HEK293 (cell line): ENCODE data around the gene CA10.
A peak's percentile ranks its signal among the peaks of the same experiment; 100 is the strongest.

Source experiments
- CTCF ChIA-PET: fragments of 350-600 bp; formaldehyde crosslinking; extraction: SDS; loops from one replicate; lab custom pipeline; 2021; ENCODE audit warnings: antibody characterized with exemption; lab: Yijun Ruan, JAX
- POLR2A ChIA-PET: fragments of 300-600 bp; formaldehyde crosslinking; extraction: SDS; loops from one replicate; lab custom pipeline; 2020; ENCODE audit warnings: antibody characterized with exemption, inconsistent platforms; lab: Yijun Ruan, JAX
- H3K27ac ChIP-seq: fragments of 200-500 bp; sonication (Bioruptor generic); 2 replicates; pipeline ENCODE4 v1.5.1; 2014; ENCODE audit warnings: low read depth, low read length, control low read depth, inconsistent platforms; ENCODE audit errors: extremely low read depth
- H3K36me3 ChIP-seq, 2 experiments: fragments of 200-500 bp in 1 of 2; sonication (Bioruptor generic) in 1 of 2; 1 replicate in 1 of 2; 2 replicates in 1 of 2; pipeline ENCODE4 v1.5.1; 2014 to 2017; ENCODE audit warnings: inconsistent platforms in 2 of 2, low read length in 2 of 2; ENCODE audit not compliant: control insufficient read depth in 2 of 2, insufficient read depth in 1 of 2
- H3K4me1 ChIP-seq: fragments of 200-500 bp; sonication (Bioruptor generic); 2 replicates; pipeline ENCODE4 v1.5.1; 2014; ENCODE audit warnings: mild to moderate bottlenecking, low read length, inconsistent platforms; ENCODE audit not compliant: control insufficient read depth, insufficient read depth
- H3K4me3 ChIP-seq: 2 replicates; pipeline ENCODE4 v1.5.1; 2011; ENCODE audit warnings: low read depth, mild to moderate bottlenecking, control low read depth, low read length, moderate library complexity
- H3K9me3 ChIP-seq: fragments of 200-500 bp; sonication (Bioruptor generic); 2 replicates; pipeline ENCODE4 v1.5.1; 2014; ENCODE audit warnings: low read depth, low read length, inconsistent platforms; ENCODE audit not compliant: control insufficient read depth, insufficient read depth
- KLF10 ChIP-seq: fragments of 450-650 bp; IDR thresholded peaks from 2 replicates; pipeline ENCODE4 v1.5.1; 2018; ENCODE audit warnings: missing biosample characterization, mild to moderate bottlenecking, missing genetic modification characterization
- KLF16 ChIP-seq: fragments of 450-650 bp; formaldehyde crosslinking; IDR thresholded peaks from 2 replicates; pipeline ENCODE4 v1.5.1; 2017; ENCODE audit warnings: missing biosample characterization, missing genetic modification characterization
- ZBTB1 ChIP-seq: fragments of 450-650 bp; formaldehyde crosslinking; IDR thresholded peaks from 2 replicates; pipeline ENCODE4 v1.5.1; 2016; ENCODE audit warnings: missing biosample characterization, missing genetic modification characterization
- ZBTB8A ChIP-seq: fragments of 450-650 bp; formaldehyde crosslinking; IDR thresholded peaks from 2 replicates; pipeline ENCODE4 v1.5.1; 2016; ENCODE audit warnings: missing biosample characterization, missing genetic modification characterization
- ZFP37 ChIP-seq: fragments of 450-650 bp; formaldehyde crosslinking; IDR thresholded peaks from 2 replicates; pipeline ENCODE4 v1.5.1; 2016; ENCODE audit warnings: missing biosample characterization, missing genetic modification characterization
- ZNF10 ChIP-seq: fragments of 450-650 bp; formaldehyde crosslinking; IDR thresholded peaks from 2 replicates; pipeline ENCODE4 v1.5.1; 2017; ENCODE audit warnings: missing biosample characterization, missing genetic modification characterization
- ZNF146 ChIP-seq: fragments of 450-650 bp; formaldehyde crosslinking; IDR thresholded peaks from 2 replicates; pipeline ENCODE4 v1.5.1; 2016; ENCODE audit warnings: missing biosample characterization, missing genetic modification characterization
- ZNF221 ChIP-seq: fragments of 450-650 bp; formaldehyde crosslinking; IDR thresholded peaks from 2 replicates; pipeline ENCODE4 v1.5.1; 2017; ENCODE audit warnings: missing biosample characterization, missing genetic modification characterization, borderline replicate concordance
- ZNF239 ChIP-seq: fragments of 450-650 bp; formaldehyde crosslinking; IDR thresholded peaks from 2 replicates; pipeline ENCODE4 v1.5.1; 2016; ENCODE audit warnings: missing biosample characterization, missing genetic modification characterization
- ZNF280C ChIP-seq: fragments of 450-650 bp; formaldehyde crosslinking; IDR thresholded peaks from 2 replicates; pipeline ENCODE4 v1.5.1; 2016; ENCODE audit warnings: missing biosample characterization, missing genetic modification characterization
- ZNF311 ChIP-seq: fragments of 450-650 bp; formaldehyde crosslinking; IDR thresholded peaks from 2 replicates; pipeline ENCODE4 v1.5.1; 2017; ENCODE audit warnings: missing biosample characterization, missing genetic modification characterization, borderline replicate concordance
- ZNF335 ChIP-seq: fragments of 450-650 bp; formaldehyde crosslinking; conservative IDR thresholded peaks from 2 replicates; pipeline ENCODE4 v1.5.1; 2016; ENCODE audit warnings: missing biosample characterization, missing genetic modification characterization
- ZNF366 ChIP-seq: fragments of 450-650 bp; formaldehyde crosslinking; conservative IDR thresholded peaks from 2 replicates; pipeline ENCODE4 v1.5.1; 2016; ENCODE audit warnings: missing biosample characterization, missing genetic modification characterization
- ZNF514 ChIP-seq: fragments of 450-650 bp; formaldehyde crosslinking; IDR thresholded peaks from 2 replicates; pipeline ENCODE4 v1.5.1; 2016; ENCODE audit warnings: missing biosample characterization, missing genetic modification characterization
- ZNF600 ChIP-seq: fragments of 450-650 bp; formaldehyde crosslinking; IDR thresholded peaks from 2 replicates; pipeline ENCODE4 v1.5.1; 2016; ENCODE audit warnings: missing biosample characterization, missing genetic modification characterization
- ZNF629 ChIP-seq: fragments of 450-650 bp; formaldehyde crosslinking; IDR thresholded peaks from 2 replicates; pipeline ENCODE4 v1.5.1; 2017; ENCODE audit warnings: missing biosample characterization, missing genetic modification characterization
- ZNF645 ChIP-seq: fragments of 450-650 bp; formaldehyde crosslinking; IDR thresholded peaks from 2 replicates; pipeline ENCODE4; 2016; ENCODE audit warnings: missing biosample characterization, missing genetic modification characterization
- ZNF791 ChIP-seq: fragments of 450-650 bp; formaldehyde crosslinking; IDR thresholded peaks from 2 replicates; pipeline ENCODE4 v1.5.1; 2016; ENCODE audit warnings: missing biosample characterization, missing genetic modification characterization
- ZNF830 ChIP-seq: fragments of 450-650 bp; IDR thresholded peaks from 2 replicates; pipeline ENCODE4 v1.5.0; 2018; ENCODE audit warnings: missing biosample characterization, missing genetic modification characterization, low read depth, mild to moderate bottlenecking, moderate library complexity
- TF ChIP-seq, protein P1 (sequence below): fragments of 450-650 bp; formaldehyde crosslinking; IDR thresholded peaks from 2 replicates; pipeline ENCODE4 v1.5.1; 2016; ENCODE audit warnings: missing biosample characterization, missing genetic modification characterization
- TF ChIP-seq, protein P2 (sequence below): fragments of 450-650 bp; formaldehyde crosslinking; IDR thresholded peaks from 2 replicates; pipeline ENCODE4 v1.5.1; 2016; ENCODE audit warnings: missing biosample characterization, missing genetic modification characterization

Gene CA10

DNA sequence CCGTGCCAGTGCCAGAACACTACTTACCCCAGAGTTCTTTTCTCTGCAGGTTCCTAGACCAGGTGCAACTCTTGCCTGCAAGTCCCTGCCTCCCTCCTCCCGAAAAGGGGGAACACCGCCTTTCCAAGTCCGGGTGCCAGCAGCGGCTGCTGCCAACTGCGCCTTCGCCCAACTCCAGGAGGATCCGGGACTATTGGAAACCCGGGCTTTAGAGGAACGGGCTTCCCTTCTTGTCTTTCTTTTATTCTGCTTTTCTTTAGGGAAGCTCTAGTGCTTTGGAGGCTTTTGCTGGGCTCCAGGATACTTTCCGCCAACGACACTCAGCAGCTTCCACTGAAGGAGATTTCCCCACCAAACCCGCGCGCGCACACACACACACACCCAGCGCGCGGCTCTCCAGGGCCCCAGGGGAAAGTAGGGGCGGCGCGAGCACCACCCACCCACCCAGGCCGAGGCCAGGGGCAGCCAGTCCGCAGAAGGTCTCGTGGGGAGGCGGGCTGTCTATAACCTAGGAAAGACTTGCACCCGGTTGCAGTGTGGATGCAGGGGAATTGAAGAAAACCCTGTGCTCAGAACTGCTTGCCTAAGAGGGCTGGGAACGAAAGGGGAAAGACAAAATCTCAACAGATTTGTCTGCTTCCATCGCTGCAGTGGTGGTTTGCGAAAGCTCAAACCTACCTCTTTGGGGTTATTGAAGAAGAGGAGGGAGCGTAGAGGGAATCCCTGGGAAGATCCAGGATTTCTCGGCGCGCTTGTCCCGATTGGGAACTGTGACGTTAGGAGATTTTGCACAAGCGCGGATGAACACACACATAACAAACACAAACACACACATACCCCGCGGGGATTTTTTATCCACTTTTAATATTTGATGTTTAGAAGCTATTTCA lies 977 bp upstream of the CA10 start:
- ChIA-PET CTCF (interaction anchor here (0.5 kb wide), 1 partner anchor 1038 kb away, joined by 4 read pairs; no protein-coding TSS in a partner anchor), POLR2A (no interaction called here)
- no peak overlapping the region for H3K4me3 ChIP-seq
- H3K36me3 ChIP-seq = no peaks in the 10 kb centered on the region
- no peaks in the 10 kb centered on the region for H3K4me1 ChIP-seq
- TF ChIP-seq ZNF221 (tag by site-specific recombination) = no peak
- TF ChIP-seq ZNF600 (tag by site-specific recombination) = no peak
- TF ChIP-seq ZBTB8A (tag by site-specific recombination) = no peak
- no peak for TF ChIP-seq ZNF10
- TF ChIP-seq, protein P1, sequence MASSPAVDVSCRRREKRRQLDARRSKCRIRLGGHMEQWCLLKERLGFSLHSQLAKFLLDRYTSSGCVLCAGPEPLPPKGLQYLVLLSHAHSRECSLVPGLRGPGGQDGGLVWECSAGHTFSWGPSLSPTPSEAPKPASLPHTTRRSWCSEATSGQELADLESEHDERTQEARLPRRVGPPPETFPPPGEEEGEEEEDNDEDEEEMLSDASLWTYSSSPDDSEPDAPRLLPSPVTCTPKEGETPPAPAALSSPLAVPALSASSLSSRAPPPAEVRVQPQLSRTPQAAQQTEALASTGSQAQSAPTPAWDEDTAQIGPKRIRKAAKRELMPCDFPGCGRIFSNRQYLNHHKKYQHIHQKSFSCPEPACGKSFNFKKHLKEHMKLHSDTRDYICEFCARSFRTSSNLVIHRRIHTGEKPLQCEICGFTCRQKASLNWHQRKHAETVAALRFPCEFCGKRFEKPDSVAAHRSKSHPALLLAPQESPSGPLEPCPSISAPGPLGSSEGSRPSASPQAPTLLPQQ = no peak
- no peak for TF ChIP-seq ZNF514 (tag by site-specific recombination)
- no peak for TF ChIP-seq ZNF645 (tag by site-specific recombination)
- TF ChIP-seq ZNF239 (tag by site-specific recombination) = no peak
- no peak for TF ChIP-seq KLF10 (tag by site-specific recombination)
- TF ChIP-seq ZNF311 (tag by site-specific recombination) = no peak
- TF ChIP-seq, protein P2, sequence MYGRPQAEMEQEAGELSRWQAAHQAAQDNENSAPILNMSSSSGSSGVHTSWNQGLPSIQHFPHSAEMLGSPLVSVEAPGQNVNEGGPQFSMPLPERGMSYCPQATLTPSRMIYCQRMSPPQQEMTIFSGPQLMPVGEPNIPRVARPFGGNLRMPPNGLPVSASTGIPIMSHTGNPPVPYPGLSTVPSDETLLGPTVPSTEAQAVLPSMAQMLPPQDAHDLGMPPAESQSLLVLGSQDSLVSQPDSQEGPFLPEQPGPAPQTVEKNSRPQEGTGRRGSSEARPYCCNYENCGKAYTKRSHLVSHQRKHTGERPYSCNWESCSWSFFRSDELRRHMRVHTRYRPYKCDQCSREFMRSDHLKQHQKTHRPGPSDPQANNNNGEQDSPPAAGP (tag by site-specific recombination) = no peak
- no peak for TF ChIP-seq ZFP37
- no peak for TF ChIP-seq ZNF335
- TF ChIP-seq ZNF280C (tag by site-specific recombination) = no peak
- TF ChIP-seq, all 188 proteins: peak for 0
- Histone ChIP-seq H3K9me3 (no peaks in the 10 kb centered on the region), H3K27ac (no peak overlapping the region)

DNA sequence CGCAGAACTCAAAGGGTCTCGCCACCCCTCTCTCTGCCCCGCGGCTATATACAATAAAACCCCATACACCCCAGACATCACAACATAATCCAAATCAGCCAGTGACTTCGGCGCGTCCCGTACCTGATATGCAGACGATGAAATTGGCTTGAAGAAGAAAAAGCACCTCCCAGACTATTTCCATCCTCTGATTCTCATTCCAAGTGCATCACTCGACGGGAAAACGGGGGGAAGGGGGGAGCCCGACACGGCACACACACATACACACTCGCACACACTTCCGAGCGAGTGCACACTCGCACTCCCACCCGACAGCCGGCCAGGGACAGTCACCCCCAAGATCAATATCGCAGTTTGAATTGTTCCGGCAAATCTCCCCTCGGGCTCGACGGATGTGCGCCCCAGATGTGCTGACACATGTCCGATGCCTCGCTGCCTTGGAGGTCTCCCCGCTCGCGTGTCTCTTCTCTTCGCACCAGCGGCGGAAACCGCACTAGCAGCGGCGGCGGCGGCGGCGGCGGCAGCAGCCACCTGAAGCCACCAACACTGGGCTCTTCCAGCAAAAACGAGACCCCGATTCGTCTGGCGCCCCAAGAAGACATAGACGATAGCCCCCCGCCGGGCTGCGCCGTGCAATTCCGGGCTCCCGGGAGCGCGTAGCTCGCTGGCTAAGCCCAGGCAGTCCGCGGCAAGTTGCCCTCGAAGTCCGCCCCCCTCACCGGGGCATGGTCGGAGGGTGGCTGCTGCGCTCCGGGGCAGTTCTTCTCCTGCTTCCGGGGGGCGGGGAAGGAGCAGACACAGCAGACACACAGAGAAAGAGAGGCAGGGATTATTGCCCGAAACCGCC lies 688 bp downstream of the CA10 start:
- H3K36me3 ChIP-seq = no peaks in the 10 kb centered on the region
- H3K27ac ChIP-seq = no peak overlapping the region; the same call in 1 of the 2 replicates
- no peaks in the 10 kb centered on the region for H3K9me3 ChIP-seq
- H3K4me3 ChIP-seq = peak overlapping the region; percentile 33
- POLR2A ChIA-PET = no interaction called here
- TF ChIP-seq ZBTB1 (tag by site-specific recombination) (no peak), ZNF366 (tag by site-specific recombination) (no peak), ZNF629 (tag by site-specific recombination) (no peak), ZNF791 (no peak), ZNF830 (tag by site-specific recombination) (no peak), KLF10 (tag by site-specific recombination) (no peak), KLF16 (tag by site-specific recombination) (no peak), ZNF146 (tag by site-specific recombination) (no peak)
- TF ChIP-seq, all 188 proteins: peak for 0
- CTCF ChIA-PET = no interaction called here
- H3K4me1 ChIP-seq = no peaks in the 10 kb centered on the region
